Measurements from ENCODE around the gene PGA3. TPM values are rescaled to one million over a fixed set of nuclear protein-coding genes. Genes with fewer than 3 reads are reported as not detected.

The PGA3 gene
- total and polyA plus RNA-seq, 2 experiments from 2014 or later, result not detected

DNA sequence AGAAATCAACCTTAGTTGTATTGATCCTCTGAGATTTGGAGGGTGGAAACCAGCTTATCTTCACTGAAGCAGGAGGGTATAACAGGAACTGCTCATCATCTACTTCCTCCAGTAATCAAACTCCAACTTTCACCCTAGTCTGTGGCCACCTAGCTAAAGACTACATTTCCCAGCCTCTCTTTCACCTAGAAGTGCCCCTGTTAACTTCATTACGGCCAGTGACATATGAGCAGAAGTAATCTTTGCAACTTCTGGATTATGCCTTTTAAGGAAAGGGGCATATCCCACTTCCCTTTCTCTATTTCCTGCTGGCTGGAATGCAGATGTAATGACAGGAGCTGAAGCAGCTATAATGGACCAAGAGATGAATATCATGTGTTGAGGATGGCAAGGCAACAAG is 34.5 kb upstream of the PGA3 start:
- no peak for DNase-seq (ENCODE audit: low read depth in 1 of 2, low spot score in 1 of 2)
- TF ChIP-seq, protein P1, sequence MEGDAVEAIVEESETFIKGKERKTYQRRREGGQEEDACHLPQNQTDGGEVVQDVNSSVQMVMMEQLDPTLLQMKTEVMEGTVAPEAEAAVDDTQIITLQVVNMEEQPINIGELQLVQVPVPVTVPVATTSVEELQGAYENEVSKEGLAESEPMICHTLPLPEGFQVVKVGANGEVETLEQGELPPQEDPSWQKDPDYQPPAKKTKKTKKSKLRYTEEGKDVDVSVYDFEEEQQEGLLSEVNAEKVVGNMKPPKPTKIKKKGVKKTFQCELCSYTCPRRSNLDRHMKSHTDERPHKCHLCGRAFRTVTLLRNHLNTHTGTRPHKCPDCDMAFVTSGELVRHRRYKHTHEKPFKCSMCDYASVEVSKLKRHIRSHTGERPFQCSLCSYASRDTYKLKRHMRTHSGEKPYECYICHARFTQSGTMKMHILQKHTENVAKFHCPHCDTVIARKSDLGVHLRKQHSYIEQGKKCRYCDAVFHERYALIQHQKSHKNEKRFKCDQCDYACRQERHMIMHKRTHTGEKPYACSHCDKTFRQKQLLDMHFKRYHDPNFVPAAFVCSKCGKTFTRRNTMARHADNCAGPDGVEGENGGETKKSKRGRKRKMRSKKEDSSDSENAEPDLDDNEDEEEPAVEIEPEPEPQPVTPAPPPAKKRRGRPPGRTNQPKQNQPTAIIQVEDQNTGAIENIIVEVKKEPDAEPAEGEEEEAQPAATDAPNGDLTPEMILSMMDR (IDR thresholded peaks at IDR 0.05; ENCODE audit: low read depth, low read length), result no peak
- Histone ChIP-seq H3K9me3 (ENCODE audit: low read depth) (no peaks in the 10 kb centered on the region), H3K27ac (no peak overlapping the region), H3K36me3 (no peaks in the 10 kb centered on the region), H3K4me3 (no peak overlapping the region), H3K4me1 (ENCODE audit: low read depth) (no peaks in the 10 kb centered on the region), H3K27me3 (no peaks in the 10 kb centered on the region)

DNA sequence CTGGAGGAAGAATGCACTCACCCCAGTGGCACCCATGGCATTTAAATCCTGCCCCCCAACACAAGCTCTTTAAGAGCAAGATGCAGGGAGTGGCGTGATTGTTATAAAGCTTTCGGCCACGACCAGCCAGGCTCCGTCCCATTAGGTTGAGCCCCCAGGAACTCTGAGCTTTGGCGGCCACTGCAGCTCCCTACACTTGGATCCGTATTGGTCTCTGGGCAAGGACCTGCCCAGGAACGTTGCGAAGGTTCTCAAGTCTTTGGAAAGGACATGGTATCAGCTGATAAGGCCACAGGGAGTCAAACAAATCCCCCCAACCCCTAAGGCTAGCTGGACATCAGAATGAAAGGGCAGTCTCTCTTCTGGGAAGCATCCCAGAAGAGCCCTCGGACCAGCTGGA is 32.7 kb upstream of the PGA3 start:
- TF ChIP-seq, protein P1 (IDR thresholded peaks at IDR 0.05; ENCODE audit: low read depth, low read length), result no peak
- no peak for DNase-seq (ENCODE audit: low read depth in 1 of 2, low spot score in 1 of 2)
- no peaks in the 10 kb centered on the region for H3K4me1 ChIP-seq (ENCODE audit: low read depth)
- H3K4me3 ChIP-seq, result no peak overlapping the region
- no peaks in the 10 kb centered on the region for H3K9me3 ChIP-seq (ENCODE audit: low read depth)
- no peak overlapping the region for H3K27ac ChIP-seq
- no peaks in the 10 kb centered on the region for H3K27me3 ChIP-seq
- H3K36me3 ChIP-seq, result no peaks in the 10 kb centered on the region

DNA sequence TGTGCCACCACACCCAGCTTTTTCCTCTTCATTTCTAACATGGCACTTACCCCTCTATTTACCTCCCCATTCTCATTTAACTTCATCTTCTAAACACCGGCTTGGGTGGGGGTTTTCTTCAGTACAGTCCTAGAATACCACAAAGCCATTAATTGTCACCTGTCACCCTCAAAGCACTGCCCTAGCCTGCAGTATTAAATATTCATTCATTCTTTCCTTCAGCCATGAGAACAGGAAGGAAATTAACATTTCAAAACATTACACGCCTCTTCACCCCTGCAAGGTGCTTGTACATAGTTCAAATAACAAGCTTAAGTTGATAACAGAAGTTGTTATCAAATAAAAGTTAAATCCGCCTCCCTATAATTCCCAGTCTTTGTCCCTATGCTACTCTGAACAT is 31.4 kb upstream of the PGA3 start:
- Histone ChIP-seq H3K27ac (no peak overlapping the region), H3K27me3 (no peaks in the 10 kb centered on the region), H3K9me3 (ENCODE audit: low read depth) (no peaks in the 10 kb centered on the region), H3K4me1 (ENCODE audit: low read depth) (no peaks in the 10 kb centered on the region), H3K4me3 (no peak overlapping the region), H3K36me3 (no peaks in the 10 kb centered on the region)
- no peak for DNase-seq (ENCODE audit: low read depth in 1 of 2, low spot score in 1 of 2)
- TF ChIP-seq, protein P1 (IDR thresholded peaks at IDR 0.05; ENCODE audit: low read depth, low read length), result no peak

DNA sequence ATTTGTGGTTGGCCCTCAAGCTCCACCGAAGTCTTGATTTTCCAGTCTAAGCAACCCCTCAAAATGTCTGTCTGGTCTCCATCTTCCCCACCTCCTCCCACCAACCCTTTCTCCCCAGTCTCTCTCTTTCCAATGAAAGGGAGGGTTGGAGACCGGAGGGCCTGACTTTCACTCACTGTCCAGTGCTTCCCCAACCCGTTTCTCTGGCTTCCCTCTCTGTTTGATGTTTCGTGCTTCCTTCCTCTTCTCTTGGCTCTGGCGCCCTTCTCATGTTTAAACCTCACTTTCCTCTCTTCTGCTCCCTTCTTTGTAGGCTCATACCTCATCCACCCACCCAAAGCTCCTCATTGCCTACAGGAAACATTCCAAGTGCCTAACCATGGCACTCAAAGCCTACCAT is 31.0 kb upstream of the PGA3 start:
- H3K9me3 ChIP-seq (ENCODE audit: low read depth), result no peaks in the 10 kb centered on the region
- DNase-seq (ENCODE audit: low read depth in 1 of 2, low spot score in 1 of 2), result no peak
- no peaks in the 10 kb centered on the region for H3K36me3 ChIP-seq
- no peaks in the 10 kb centered on the region for H3K27me3 ChIP-seq
- TF ChIP-seq, protein P1 (IDR thresholded peaks at IDR 0.05; ENCODE audit: low read depth, low read length), result no peak
- H3K27ac ChIP-seq, result no peak overlapping the region
- no peak overlapping the region for H3K4me3 ChIP-seq
- no peaks in the 10 kb centered on the region for H3K4me1 ChIP-seq (ENCODE audit: low read depth)

DNA sequence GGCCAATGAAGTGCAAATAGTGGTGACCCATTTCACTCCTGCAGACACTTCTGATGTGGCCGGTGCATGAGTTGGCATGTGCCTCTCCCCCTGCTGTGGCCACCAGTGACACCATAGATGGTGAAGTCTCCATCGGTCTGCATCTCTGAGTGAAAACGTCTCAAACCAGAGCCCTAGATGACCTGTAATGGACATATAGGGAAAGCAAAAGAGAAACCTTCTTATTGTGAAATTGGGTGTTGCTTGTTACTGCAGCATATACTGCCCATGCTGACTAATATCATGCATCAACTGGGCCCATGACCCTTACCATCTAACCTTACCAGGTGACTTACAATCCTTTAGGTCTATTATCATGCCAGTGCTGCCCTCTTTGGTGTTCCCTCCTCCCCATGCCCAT is 30.4 kb upstream of the PGA3 start:
- TF ChIP-seq, protein P1 (IDR thresholded peaks at IDR 0.05; ENCODE audit: low read depth, low read length), result no peak
- DNase-seq (ENCODE audit: low read depth in 1 of 2, low spot score in 1 of 2), result no peak
- H3K4me3 ChIP-seq, result no peak overlapping the region

DNA sequence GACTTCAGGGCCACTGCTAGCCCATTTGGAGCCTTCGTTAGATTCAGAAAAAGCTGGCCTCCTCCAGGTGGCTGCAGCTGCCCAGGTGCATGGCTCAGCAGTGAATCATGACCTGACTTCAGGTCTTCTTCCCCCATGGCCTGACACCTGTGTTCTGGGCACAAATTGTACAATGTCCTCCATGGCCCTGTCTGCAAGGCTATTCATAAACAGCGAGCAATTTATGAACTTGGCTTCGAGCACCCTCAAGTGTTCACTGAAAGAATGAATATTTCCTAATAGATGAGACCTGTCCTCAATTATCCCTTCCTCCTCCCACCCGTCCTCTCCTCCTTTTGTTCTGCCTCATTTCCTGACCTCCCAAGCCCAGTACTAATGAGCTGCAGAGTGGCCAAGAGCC is 29.9 kb upstream of the PGA3 start:
- Histone ChIP-seq H3K27ac (no peak overlapping the region), H3K9me3 (ENCODE audit: low read depth) (no peaks in the 10 kb centered on the region), H3K36me3 (no peaks in the 10 kb centered on the region), H3K4me1 (ENCODE audit: low read depth) (no peaks in the 10 kb centered on the region), H3K27me3 (no peaks in the 10 kb centered on the region), H3K4me3 (no peak overlapping the region)
- DNase-seq (ENCODE audit: low read depth in 1 of 2, low spot score in 1 of 2), result peak in 1 of 2 donors; percentile 26
- TF ChIP-seq, protein P1 (IDR thresholded peaks at IDR 0.05; ENCODE audit: low read depth, low read length), result no peak

More for the DNA sequence above, 30.4 kb upstream of the PGA3 start:
- no peaks in the 10 kb centered on the region for H3K27me3 ChIP-seq
- no peaks in the 10 kb centered on the region for H3K9me3 ChIP-seq (ENCODE audit: low read depth)
- H3K4me1 ChIP-seq (ENCODE audit: low read depth), result no peaks in the 10 kb centered on the region
- H3K36me3 ChIP-seq, result no peaks in the 10 kb centered on the region
- no peak overlapping the region for H3K27ac ChIP-seq

Data from cardiac muscle cell (in vitro differentiated cells and primary cell).